SK-N-SH treated with all-trans-retinoic acid at 6 μM for 48 hours (cell line): ENCODE data around the gene TMEM132D.

Source experiments
- ATAC-seq: fragments of 200-7000 bp; cut with Tn5 transposase; 3 replicates; pipeline ENCODE4 v1.9.1; 2020; ENCODE audit warnings: mild to moderate bottlenecking, moderate library complexity
- ARNTL ChIP-seq: fragments of 450-650 bp; formaldehyde crosslinking; IDR thresholded peaks from 2 replicates; pipeline ENCODE4 v1.5.0; 2020; ENCODE audit warnings: low read depth, mild to moderate bottlenecking, moderate library complexity, borderline replicate concordance
- BACH2 ChIP-seq: fragments of 250-450 bp; sonication (Bioruptor Pico); IDR thresholded peaks from 2 replicates; pipeline ENCODE4 v1.9.0; 2021; ENCODE audit warnings: mild to moderate bottlenecking, borderline replicate concordance
- ESRRG ChIP-seq: fragments of 250-450 bp; sonication (Bioruptor Pico); IDR thresholded peaks from 2 replicates; pipeline ENCODE4 v1.6.1; 2021; ENCODE audit warnings: mild to moderate bottlenecking
- GLIS3 ChIP-seq: fragments of 250-450 bp; sonication (Bioruptor Pico); IDR thresholded peaks from 2 replicates; pipeline ENCODE4 v1.5.0; 2020; ENCODE audit warnings: mild to moderate bottlenecking, moderate library complexity
- ISL1 ChIP-seq: fragments of 250-450 bp; sonication (Bioruptor Pico); IDR thresholded peaks from 2 replicates; pipeline ENCODE4 v2.1.2; 2022; ENCODE audit warnings: mild to moderate bottlenecking, moderate library complexity
- OSR1 ChIP-seq: fragments of 250-450 bp; sonication (Bioruptor Pico); IDR thresholded peaks from 2 replicates; pipeline ENCODE4 v1.8.0; 2022; ENCODE audit warnings: moderate library complexity, mild to moderate bottlenecking, inconsistent platforms
- PPARA ChIP-seq: fragments of 250-450 bp; sonication (Bioruptor Pico); IDR thresholded peaks from 2 replicates; pipeline ENCODE4 v1.5.0; 2020; ENCODE audit warnings: mild to moderate bottlenecking, borderline replicate concordance
- SNAI2 ChIP-seq: fragments of 250-450 bp; sonication (Bioruptor Pico); IDR thresholded peaks from 2 replicates; pipeline ENCODE4 v1.5.0; 2020; ENCODE audit warnings: mild to moderate bottlenecking, moderate library complexity
- TOX ChIP-seq: fragments of 250-450 bp; sonication (Bioruptor Pico); IDR thresholded peaks from 2 replicates; pipeline ENCODE4 v1.8.0; 2021; ENCODE audit warnings: mild to moderate bottlenecking, moderate library complexity, borderline replicate concordance
- ZC3H10 ChIP-seq: fragments of 250-450 bp; sonication (Bioruptor Pico); IDR thresholded peaks from 2 replicates; pipeline ENCODE4 v1.5.1; 2021; ENCODE audit warnings: mild to moderate bottlenecking, moderate library complexity
- ZFP3 ChIP-seq: fragments of 250-450 bp; sonication (Bioruptor Pico); IDR thresholded peaks from 2 replicates; pipeline ENCODE4 v1.5.0; 2020; ENCODE audit warnings: mild to moderate bottlenecking, moderate library complexity
- ZNF565 ChIP-seq: fragments of 450-650 bp; formaldehyde crosslinking; conservative IDR thresholded peaks from 2 replicates; pipeline ENCODE4 v1.5.0; 2020; ENCODE audit warnings: low read depth, mild to moderate bottlenecking, moderate library complexity
- ZNF70 ChIP-seq: fragments of 450-650 bp; formaldehyde crosslinking; IDR thresholded peaks from 2 replicates; pipeline ENCODE4 v1.5.0; 2020; ENCODE audit warnings: mild to moderate bottlenecking, moderate library complexity
- ZNF8 ChIP-seq: fragments of 450-650 bp; formaldehyde crosslinking; IDR thresholded peaks from 2 replicates; pipeline ENCODE4 v1.5.0; 2020; ENCODE audit warnings: mild to moderate bottlenecking, moderate library complexity
- TF ChIP-seq, protein P1 (sequence below): fragments of 250-450 bp; sonication (Bioruptor Pico); IDR thresholded peaks from 2 replicates; pipeline ENCODE4 v1.5.1; 2020; ENCODE audit warnings: low read depth, mild to moderate bottlenecking, moderate library complexity
- TF ChIP-seq, protein P2 (sequence below): fragments of 250-450 bp; sonication (Bioruptor Pico); IDR thresholded peaks from 2 replicates; pipeline ENCODE4 v1.8.0; 2021; ENCODE audit warnings: low read depth, mild to moderate bottlenecking, moderate library complexity, borderline replicate concordance
- TF ChIP-seq, protein P3 (sequence below): fragments of 250-450 bp; sonication (Bioruptor Pico); IDR thresholded peaks from 2 replicates; pipeline ENCODE4 v1.8.0; 2020; ENCODE audit warnings: mild to moderate bottlenecking, moderate library complexity, borderline replicate concordance
- TF ChIP-seq, protein P4 (sequence below): fragments of 250-450 bp; sonication (Bioruptor Pico); IDR thresholded peaks from 2 replicates; pipeline ENCODE4 v1.5.0; 2020; ENCODE audit warnings: mild to moderate bottlenecking, moderate library complexity
- TF ChIP-seq, protein P5 (sequence below): fragments of 250-450 bp; sonication (Bioruptor Pico); IDR thresholded peaks from 2 replicates; pipeline ENCODE4 v1.5.1; 2021; ENCODE audit warnings: mild to moderate bottlenecking, moderate library complexity

The TMEM132D gene

DNA sequence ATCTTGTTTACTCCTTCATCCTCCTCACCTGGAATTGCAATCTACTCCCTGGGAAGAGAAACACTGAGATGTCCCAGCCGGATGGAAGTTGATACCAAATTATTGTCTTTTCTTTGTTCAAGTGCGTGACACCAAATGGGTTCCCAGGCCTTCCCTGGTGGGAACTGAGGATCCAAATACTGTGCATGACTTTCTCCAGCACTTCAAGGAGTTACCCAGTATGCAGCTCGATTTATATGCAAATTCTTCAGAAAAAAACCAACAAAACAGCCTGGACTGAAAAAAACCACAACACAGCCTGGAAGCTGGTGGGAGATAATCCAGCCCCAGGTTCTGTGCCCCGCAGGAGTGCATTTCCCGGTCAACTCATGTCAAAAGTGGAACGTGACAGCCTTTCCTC, 740.0 kb downstream of the TMEM132D start:
- ATAC-seq = no peak

DNA sequence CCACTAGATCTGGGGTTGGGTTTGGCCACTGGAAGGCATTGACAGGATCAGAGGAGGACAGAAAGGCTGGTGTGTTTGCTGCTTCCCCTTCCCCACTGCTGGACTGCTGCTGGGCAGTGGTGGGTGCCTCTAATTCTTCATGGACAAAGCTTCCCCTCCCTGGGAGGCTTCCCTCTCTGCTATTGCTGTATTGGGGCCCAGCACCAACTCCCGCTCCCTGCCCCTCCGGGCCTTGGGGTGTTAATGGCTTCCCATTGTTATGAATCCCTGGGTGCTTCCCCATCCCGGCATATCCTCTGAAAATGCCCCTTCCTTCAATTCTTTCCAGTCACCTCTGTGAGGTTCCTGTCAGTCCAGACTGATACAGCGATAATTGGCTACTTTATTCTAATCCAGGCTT, 740.4 kb downstream of the TMEM132D start:
- ATAC-seq = no peak
- TF ChIP-seq, protein P1, sequence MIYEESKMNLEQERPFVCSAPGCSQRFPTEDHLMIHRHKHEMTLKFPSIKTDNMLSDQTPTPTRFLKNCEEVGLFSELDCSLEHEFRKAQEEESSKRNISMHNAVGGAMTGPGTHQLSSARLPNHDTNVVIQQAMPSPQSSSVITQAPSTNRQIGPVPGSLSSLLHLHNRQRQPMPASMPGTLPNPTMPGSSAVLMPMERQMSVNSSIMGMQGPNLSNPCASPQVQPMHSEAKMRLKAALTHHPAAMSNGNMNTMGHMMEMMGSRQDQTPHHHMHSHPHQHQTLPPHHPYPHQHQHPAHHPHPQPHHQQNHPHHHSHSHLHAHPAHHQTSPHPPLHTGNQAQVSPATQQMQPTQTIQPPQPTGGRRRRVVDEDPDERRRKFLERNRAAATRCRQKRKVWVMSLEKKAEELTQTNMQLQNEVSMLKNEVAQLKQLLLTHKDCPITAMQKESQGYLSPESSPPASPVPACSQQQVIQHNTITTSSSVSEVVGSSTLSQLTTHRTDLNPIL (CRISPR knock-in tag) = no peak
- TF ChIP-seq, protein P2, sequence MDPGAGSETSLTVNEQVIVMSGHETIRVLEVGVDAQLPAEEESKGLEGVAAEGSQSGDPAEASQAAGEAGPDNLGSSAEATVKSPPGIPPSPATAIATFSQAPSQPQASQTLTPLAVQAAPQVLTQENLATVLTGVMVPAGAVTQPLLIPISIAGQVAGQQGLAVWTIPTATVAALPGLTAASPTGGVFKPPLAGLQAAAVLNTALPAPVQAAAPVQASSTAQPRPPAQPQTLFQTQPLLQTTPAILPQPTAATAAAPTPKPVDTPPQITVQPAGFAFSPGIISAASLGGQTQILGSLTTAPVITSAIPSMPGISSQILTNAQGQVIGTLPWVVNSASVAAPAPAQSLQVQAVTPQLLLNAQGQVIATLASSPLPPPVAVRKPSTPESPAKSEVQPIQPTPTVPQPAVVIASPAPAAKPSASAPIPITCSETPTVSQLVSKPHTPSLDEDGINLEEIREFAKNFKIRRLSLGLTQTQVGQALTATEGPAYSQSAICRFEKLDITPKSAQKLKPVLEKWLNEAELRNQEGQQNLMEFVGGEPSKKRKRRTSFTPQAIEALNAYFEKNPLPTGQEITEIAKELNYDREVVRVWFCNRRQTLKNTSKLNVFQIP (CRISPR knock-in tag) = no peak
- TF ChIP-seq ZC3H10 (CRISPR knock-in tag) = no peak
- TF ChIP-seq SNAI2 (CRISPR knock-in tag) = no peak
- no peak for TF ChIP-seq ZFP3 (CRISPR knock-in tag)
- no peak for TF ChIP-seq ARNTL (CRISPR knock-in tag)
- no peak for TF ChIP-seq PPARA (CRISPR knock-in tag)
- no peak for TF ChIP-seq ISL1
- TF ChIP-seq, protein P3, sequence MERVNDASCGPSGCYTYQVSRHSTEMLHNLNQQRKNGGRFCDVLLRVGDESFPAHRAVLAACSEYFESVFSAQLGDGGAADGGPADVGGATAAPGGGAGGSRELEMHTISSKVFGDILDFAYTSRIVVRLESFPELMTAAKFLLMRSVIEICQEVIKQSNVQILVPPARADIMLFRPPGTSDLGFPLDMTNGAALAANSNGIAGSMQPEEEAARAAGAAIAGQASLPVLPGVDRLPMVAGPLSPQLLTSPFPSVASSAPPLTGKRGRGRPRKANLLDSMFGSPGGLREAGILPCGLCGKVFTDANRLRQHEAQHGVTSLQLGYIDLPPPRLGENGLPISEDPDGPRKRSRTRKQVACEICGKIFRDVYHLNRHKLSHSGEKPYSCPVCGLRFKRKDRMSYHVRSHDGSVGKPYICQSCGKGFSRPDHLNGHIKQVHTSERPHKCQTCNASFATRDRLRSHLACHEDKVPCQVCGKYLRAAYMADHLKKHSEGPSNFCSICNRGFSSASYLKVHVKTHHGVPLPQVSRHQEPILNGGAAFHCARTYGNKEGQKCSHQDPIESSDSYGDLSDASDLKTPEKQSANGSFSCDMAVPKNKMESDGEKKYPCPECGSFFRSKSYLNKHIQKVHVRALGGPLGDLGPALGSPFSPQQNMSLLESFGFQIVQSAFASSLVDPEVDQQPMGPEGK (CRISPR knock-in tag) = no peak
- no peak for TF ChIP-seq ZNF8 (CRISPR knock-in tag)
- TF ChIP-seq, protein P4, sequence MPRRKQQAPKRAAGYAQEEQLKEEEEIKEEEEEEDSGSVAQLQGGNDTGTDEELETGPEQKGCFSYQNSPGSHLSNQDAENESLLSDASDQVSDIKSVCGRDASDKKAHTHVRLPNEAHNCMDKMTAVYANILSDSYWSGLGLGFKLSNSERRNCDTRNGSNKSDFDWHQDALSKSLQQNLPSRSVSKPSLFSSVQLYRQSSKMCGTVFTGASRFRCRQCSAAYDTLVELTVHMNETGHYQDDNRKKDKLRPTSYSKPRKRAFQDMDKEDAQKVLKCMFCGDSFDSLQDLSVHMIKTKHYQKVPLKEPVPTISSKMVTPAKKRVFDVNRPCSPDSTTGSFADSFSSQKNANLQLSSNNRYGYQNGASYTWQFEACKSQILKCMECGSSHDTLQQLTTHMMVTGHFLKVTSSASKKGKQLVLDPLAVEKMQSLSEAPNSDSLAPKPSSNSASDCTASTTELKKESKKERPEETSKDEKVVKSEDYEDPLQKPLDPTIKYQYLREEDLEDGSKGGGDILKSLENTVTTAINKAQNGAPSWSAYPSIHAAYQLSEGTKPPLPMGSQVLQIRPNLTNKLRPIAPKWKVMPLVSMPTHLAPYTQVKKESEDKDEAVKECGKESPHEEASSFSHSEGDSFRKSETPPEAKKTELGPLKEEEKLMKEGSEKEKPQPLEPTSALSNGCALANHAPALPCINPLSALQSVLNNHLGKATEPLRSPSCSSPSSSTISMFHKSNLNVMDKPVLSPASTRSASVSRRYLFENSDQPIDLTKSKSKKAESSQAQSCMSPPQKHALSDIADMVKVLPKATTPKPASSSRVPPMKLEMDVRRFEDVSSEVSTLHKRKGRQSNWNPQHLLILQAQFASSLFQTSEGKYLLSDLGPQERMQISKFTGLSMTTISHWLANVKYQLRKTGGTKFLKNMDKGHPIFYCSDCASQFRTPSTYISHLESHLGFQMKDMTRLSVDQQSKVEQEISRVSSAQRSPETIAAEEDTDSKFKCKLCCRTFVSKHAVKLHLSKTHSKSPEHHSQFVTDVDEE (CRISPR knock-in tag) = no peak

More for the DNA sequence above, 740.0 kb downstream of the TMEM132D start:
- TF ChIP-seq OSR1 (CRISPR knock-in tag) (no peak), TOX (CRISPR knock-in tag) (no peak), ESRRG (CRISPR knock-in tag) (no peak), ZNF565 (no peak), ZFP3 (CRISPR knock-in tag) (no peak), GLIS3 (CRISPR knock-in tag) (no peak), ZNF8 (CRISPR knock-in tag) (no peak), BACH2 (no peak), ZNF70 (CRISPR knock-in tag) (no peak), ISL1 (no peak)
- TF ChIP-seq, protein P5, sequence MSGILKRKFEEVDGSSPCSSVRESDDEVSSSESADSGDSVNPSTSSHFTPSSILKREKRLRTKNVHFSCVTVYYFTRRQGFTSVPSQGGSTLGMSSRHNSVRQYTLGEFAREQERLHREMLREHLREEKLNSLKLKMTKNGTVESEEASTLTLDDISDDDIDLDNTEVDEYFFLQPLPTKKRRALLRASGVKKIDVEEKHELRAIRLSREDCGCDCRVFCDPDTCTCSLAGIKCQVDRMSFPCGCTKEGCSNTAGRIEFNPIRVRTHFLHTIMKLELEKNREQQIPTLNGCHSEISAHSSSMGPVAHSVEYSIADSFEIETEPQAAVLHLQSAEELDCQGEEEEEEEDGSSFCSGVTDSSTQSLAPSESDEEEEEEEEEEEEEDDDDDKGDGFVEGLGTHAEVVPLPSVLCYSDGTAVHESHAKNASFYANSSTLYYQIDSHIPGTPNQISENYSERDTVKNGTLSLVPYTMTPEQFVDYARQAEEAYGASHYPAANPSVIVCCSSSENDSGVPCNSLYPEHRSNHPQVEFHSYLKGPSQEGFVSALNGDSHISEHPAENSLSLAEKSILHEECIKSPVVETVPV = no peak
- TF ChIP-seq, protein P1 (CRISPR knock-in tag) = no peak
- TF ChIP-seq, protein P2 (CRISPR knock-in tag) = no peak
- TF ChIP-seq, protein P3 (CRISPR knock-in tag) = no peak
- TF ChIP-seq, protein P4 (CRISPR knock-in tag) = no peak
